Stimulated activated CD4-positive, alpha-beta T cell treated with anti-CD3 and anti-CD28 coated beads, TNF-alpha, amount 100 ng/mL, for 1 hour (primary cell): Measurements from ENCODE around the gene PI3.

Source experiments
- DNase-seq, 3 donors: peaks; one replicate each; pipeline ENCODE4 v3.0.0-alpha.2; 2020; ENCODE audit warnings: low read depth in 3 of 3, low spot score in 1 of 3

Gene PI3

DNA sequence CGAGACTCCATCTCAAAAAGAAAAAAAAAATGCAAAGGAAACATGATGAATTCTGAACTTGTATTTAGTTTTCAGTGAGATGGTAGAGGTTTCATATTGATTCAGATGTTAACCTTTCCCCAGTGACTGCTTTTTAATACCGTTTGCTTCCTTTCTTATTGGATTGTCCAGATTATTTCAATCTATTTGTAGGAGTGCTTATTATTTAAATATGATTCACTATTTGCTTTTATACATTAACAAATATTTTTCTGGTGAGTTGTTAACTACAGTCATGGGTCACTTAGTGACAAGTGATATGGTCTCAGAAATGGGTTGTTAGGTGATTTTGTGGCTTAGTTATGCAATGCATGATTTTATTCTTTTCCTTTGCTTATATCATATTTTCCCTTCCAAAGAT, 8.4 kb downstream of the PI3 start:
- DNase-seq, result no peak

DNA sequence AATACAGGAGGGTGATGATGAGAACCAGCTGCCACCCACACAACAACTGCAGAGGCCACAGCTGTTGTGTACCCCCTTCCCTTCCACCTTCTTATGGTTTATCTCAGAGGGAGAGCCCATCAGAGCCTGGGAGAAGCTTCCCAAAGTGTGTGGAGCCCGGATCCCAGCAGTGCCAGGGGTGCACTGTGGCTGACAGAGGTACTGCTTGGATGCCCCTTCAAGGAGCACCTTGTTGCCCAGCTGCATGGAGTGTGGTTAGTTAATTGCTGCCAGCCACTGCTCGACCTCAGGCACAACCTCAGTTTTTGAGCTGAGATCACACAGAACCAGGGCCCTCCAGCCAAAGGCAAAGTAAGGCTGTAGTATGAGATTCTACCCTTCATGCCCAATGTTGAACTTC, 13.0 kb downstream of the PI3 start:
- DNase-seq, result no peak

DNA sequence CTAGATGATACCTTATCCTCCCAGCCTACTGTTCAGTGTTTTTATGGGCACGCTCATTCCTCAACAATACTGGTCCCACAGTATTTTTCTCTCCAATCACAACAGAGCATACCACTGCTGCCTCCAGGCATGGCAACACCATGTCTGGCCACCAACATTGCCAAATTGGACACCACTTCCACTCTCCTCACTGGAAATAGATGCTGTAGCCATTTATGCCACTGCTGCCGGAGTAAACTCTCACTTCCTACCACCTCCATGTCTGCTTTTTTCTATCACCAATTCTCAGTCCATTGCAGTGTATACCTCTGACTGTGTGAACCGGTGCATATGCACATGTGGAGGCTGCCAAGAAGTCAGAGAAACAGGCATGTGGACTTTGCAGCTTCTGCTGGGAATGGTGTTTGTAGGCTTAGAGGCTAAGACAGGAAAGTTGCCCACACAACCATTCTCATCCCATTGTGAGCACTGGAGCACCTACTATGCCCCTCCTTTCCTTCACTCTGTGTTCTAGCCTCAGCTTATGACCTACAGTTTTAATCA, 14.4 kb downstream of the PI3 start:
- DNase-seq, result no peak

DNA sequence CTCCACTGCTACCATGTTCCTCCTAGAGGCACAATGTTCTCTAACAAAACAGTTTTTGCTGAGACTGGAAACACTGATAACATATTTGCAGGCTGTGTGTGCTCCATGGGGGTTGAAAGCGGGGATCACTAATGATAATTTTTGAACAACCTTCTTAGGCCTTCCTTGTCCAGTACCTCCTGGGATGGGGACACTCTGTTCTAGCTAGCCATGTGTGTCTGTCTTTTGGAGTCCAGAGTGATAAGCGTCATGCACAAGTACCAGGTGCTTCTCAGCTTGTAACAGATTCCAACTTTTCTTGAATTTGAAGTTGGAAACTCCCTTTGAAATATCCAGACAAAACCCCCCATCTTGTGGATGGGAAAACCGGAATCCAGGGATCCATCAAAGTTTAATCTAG, 15.2 kb downstream of the PI3 start:
- no peak for DNase-seq

DNA sequence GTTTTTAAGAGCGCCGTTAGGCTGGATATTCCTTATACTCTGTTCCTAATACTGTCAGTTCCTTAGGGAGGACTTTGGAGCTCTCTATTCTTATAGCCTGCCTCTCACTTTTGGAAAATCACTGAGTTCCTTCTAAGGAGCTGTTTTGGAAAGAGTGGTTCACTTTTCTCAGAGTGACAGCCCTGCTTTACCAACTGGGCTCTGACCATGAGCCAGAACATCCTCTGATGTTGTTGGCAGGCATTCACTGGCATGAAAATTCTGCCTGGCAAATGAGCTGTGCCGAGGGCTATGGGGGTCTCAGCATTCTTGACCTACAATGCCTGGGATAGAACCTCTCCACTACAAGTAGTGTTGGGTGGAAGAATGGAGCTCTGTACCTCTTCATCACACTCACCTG, 17.2 kb downstream of the PI3 start:
- DNase-seq, result no peak

DNA sequence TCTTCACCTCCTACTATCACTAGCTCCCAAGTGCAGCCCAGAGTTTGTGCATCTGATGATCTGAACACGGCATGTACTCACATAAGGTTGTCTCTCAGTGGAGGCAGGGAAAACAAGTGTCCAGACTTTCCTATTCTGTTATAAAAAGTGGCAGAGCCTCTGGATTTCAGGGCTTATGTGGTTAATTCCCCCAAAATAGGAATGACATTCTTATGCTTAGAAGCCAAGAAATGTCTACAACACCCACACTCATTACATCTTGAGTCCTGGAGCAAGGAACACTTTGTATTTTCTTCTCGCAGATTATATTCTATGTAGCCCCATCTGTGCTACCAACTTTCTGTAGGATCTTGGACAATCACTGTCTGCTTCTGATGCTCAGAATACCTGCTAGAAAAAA, 18.6 kb downstream of the PI3 start:
- DNase-seq, result no peak

DNA sequence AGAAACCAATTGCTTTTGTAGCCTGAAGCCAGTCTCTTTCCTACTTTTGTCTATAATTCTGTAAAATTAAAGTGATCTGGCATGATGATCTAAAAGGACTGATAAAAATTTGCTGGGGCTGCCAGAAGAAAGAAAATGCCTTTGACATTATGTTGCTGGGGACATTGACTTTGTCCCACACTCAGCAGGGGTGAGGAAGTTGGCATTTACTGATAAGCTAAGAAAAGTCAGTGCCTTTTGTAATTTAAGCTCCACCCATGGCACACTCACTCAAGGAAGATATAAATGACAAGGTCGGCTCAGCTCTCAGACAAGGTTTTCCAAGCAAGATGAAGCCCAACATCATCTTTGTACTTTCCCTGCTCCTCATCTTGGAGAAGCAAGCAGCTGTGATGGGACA, 32.0 kb downstream of the PI3 start, which contains the start of gene SEMG1:
SEMG1 (plus strand) TSS at position 309 of the 400 bp plus-strand sequence; CDS start at position 330, 21 bp downstream.
- DNase-seq, result no peak

DNA sequence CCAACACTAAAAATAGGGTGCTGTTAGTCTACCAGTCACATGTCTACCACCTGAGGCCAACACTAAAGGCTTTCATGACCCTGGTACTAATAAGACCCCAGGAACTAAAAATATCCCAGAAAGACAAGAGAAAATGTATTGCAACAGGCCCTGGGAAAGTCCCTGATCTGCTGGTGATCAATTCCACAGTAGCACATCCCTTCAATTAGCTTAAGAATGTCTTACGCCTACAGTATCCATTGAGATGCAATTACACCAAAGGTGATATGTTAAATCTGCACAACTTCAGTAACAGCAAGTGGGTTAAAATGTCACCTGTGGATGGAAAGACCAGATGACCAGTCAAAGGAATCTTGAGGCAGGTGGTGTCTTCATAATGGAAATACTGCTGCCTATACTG, 35.2 kb downstream of the PI3 start:
- DNase-seq, result no peak

DNA sequence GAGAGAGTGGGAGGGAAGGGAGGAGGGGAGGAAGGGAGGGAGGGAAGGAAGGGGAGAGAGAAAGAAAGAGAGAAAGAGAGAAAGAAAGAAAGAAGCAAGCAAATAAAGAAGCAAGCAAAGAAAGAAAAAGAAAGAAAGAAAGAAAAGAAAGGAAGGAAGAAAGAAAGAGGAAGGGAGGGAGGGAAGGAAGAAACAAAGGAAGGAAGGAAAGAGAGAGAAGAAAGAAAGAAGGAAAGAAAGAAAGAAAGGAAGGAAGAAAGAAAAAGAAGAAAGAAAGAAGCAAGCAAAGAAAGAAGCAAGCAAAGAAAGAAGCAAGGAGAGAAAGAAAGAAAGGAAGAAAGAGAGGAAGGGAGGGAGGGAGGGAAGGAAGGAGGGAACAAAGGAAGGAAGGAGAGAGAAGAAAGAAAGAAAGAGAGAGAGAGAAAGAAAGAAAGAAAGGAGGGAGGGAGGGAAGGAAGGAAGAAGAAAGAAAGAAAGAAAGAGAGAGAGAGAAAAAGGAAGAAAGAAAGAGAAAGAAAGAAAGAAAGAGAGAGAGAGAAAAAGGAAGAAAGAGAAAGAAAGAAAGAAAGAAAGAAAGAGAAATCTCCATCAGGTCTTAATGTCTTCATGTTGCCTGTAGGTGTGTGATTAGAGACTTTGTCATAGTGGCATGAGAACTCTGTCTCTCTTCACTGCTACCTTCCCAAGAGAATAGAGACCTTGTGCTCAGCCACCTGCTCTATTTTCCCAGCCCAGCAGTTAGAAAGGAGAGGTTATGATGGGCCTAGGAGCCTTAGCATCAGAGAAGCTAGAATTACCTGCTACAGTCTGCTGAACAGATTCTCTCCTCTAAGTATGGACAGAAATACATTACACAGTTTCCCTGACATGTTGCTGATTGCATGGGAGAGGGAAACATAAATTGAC, 37.1 kb downstream of the PI3 start:
- DNase-seq, result no peak

DNA sequence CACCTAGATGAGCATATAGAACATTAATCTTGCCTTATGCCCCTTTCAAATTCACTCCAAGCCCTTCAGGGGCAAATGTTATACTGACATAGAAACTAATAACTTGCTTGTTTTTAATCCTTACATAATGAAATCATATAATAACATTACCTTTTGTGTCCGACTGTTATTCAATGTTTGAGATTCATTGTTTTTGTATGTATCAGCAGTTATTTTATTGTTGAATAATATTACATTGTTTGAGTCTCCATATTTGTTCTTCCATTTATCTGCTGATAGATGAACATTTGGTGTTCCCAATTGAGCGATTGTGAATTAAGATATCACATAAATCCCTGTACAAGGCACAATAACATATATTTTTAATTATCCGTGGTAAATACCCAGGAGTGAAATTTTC, 38.1 kb downstream of the PI3 start:
- DNase-seq, result no peak

DNA sequence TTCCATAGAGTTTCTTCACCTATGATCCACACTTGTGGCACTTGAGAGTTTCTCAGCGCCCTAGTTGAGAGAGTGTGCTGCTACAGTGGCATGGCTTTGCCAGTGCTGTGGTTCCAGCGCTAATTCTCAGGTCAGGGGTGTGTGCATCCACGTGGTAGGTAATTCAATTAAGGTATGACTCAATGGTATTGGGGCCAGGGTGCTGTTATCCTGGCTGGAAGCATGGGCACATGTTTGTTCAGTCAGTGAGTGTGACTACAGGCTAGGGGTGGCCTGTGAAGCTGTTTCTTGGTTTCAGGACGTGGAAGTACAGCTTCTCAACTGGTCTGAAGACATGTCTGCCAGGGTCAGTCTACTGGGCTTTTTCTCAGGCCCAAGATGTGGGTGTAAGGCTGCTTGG, 43.4 kb downstream of the PI3 start:
- DNase-seq, result no peak

DNA sequence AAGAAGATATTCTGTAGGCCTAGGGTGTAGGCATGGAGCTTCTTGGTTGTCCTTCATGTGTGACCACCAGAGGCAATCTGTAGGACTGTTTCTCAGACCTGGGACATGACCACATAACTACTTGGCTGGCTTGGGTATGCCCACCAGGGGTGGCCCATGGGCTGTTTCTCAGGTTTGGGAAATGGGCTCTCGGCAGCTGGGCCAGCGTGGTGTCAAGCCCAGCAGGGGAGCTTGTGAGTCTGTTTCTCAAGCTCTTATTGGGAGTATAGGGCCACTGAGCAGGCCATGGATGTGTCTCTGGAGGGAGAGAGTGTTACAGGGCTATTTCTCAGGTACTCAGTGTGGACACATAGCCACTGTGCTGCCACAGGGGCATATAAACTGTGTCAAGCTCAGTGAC, 43.9 kb downstream of the PI3 start:
- no peak for DNase-seq

DNA sequence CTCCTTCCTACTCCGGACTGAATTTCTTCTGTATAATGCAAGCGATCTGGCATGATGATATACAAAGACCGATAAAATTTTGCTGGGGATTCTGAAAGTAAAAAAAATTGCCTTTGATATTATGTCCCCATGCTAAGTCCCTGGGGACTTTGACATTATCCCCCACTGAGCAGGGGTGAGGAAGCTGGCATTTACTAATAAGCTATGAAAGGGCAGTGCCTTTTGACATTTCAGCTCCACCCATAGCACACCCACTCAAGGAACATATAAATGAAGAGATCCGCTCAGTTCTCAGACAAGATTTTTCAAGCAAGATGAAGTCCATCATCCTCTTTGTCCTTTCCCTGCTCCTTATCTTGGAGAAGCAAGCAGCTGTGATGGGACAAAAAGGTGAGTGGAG, 46.4 kb downstream of the PI3 start, which contains the start of gene SEMG2:
SEMG2 (plus strand) TSS at position 298 of the 400 bp plus-strand sequence; CDS start at position 315, 17 bp downstream.
- no peak for DNase-seq

DNA sequence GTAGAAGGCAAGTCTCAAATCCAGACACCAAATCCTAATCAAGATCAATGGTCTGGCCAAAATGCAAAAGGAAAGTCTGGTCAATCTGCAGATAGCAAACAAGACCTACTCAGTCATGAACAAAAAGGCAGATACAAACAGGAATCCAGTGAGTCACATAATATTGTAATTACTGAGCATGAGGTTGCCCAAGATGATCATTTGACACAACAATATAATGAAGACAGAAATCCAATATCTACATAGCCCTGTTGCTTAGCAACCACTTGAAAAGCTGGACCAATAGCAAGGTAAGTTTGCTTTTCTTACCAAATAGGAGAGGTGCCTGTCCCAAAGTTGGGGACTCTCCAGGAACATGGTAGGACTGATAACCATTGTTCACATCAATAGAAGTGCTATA, 48.4 kb downstream of the PI3 start:
- DNase-seq, result no peak
